Upper lobe of left lung (tissue), 4 donors: ENCODE results near the gene CDK6.

ENCODE experiments used
- POLR2A ChIP-seq, 4 donors: fragments of 450-650 bp; IDR thresholded peaks; one replicate each; pipeline ENCODE4 v1.5.1; 2016 to 2017; ENCODE audit warnings: antibody characterized with exemption in 4 of 4, mild to moderate bottlenecking in 2 of 4
- POLR2AphosphoS5 ChIP-seq, 2 donors: sonication (generic); formaldehyde crosslinking; IDR thresholded peaks; one replicate each; pipeline ENCODE4 v1.5.1; 2017; ENCODE audit warnings: antibody characterized with exemption in 2 of 2

GRCh38 chr7:92837000-92837749 lies 802 bp upstream of the CDK6 start:
- TF ChIP-seq POLR2A (IDR thresholded peaks at IDR 0.05) (no peak), POLR2AphosphoS5 (IDR thresholded peaks at IDR 0.05) (no peak)
